GM23338 (cell line): ENCODE measurements around the gene SCFD2. TPM values are rescaled to one million over a fixed set of nuclear protein-coding genes. Genes with fewer than 3 reads are reported as not detected.

ENCODE experiments used
- ATAC-seq: fragments of 200-7000 bp; cut with Tn5 transposase; 3 replicates; pipeline ENCODE4 v1.9.1; 2020
- DNase-seq: peaks from one replicate; pipeline ENCODE4 v3.0.0-alpha.2; 2015; ENCODE audit warnings: low spot score
- H2AFZ ChIP-seq: fragments of 200-600 bp; sonication (generic); 2 replicates; pipeline ENCODE4 v1.8.0; 2016; ENCODE audit warnings: antibody characterized with exemption, mild to moderate bottlenecking, moderate library complexity
- H3F3A ChIP-seq: fragments of 200-600 bp; sonication (generic); replicated peaks from 2 replicates; pipeline ENCODE4 v1.8.0; 2017; ENCODE audit warnings: antibody characterized with exemption, mixed run types, low read depth
- H3K27ac ChIP-seq: fragments of 200-600 bp; sonication (generic); 2 replicates; pipeline ENCODE4 v1.6.1; 2016; ENCODE audit warnings: low read depth
- H3K27me3 ChIP-seq: fragments of 200-600 bp; sonication (generic); 2 replicates; pipeline ENCODE4 v1.8.0; 2016; ENCODE audit warnings: mild to moderate bottlenecking, mixed run types, moderate library complexity; ENCODE audit not compliant: insufficient read depth
- H3K36me3 ChIP-seq: fragments of 200-600 bp; sonication (generic); 2 replicates; pipeline ENCODE4 v1.8.0; 2016; ENCODE audit warnings: mild to moderate bottlenecking; ENCODE audit not compliant: insufficient read depth
- H3K4me1 ChIP-seq: fragments of 200-600 bp; sonication (generic); 2 replicates; pipeline ENCODE4 v1.8.0; 2016; ENCODE audit warnings: mild to moderate bottlenecking, moderate library complexity; ENCODE audit not compliant: insufficient read depth
- H3K4me2 ChIP-seq: fragments of 200-600 bp; sonication (generic); 2 replicates; pipeline ENCODE4 v1.7.1; 2017; ENCODE audit warnings: mixed run types
- H3K4me3 ChIP-seq: fragments of 200-600 bp; sonication (generic); 2 replicates; pipeline ENCODE4 v1.6.1; 2016; ENCODE audit warnings: mixed run types
- H3K79me2 ChIP-seq: fragments of 200-600 bp; sonication (generic); replicated peaks from 2 replicates; pipeline ENCODE4 v1.8.0; 2017; ENCODE audit warnings: mild to moderate bottlenecking; ENCODE audit not compliant: insufficient read depth
- H3K9me2 ChIP-seq: fragments of 200-600 bp; sonication (generic); 2 replicates; pipeline ENCODE4 v1.8.0; 2017; ENCODE audit not compliant: insufficient read depth
- H4K20me1 ChIP-seq: fragments of 200-600 bp; sonication (generic); replicated peaks from 2 replicates; pipeline ENCODE4 v1.8.0; 2017; ENCODE audit warnings: mild to moderate bottlenecking; ENCODE audit not compliant: insufficient read depth
- H3K27ac Mint-ChIP-seq: 2 replicates; pipeline ENCODE4 v1.8.0; 2020; ENCODE audit warnings: inconsistent platforms, mild to moderate bottlenecking, moderate library complexity, mixed read lengths
- H3K27me3 Mint-ChIP-seq: 3 replicates; pipeline ENCODE4 v1.8.0; 2022; ENCODE audit warnings: low read depth, mild to moderate bottlenecking, moderate library complexity, mixed read lengths, inconsistent platforms; ENCODE audit not compliant: insufficient read depth, poor library complexity
- H3K36me3 Mint-ChIP-seq: 3 replicates; pipeline ENCODE4 v1.8.0; 2021; ENCODE audit warnings: low read depth, mild to moderate bottlenecking, inconsistent platforms, moderate library complexity, mixed read lengths
- H3K4me1 Mint-ChIP-seq: 3 replicates; pipeline ENCODE4 v1.8.0; 2020; ENCODE audit warnings: mild to moderate bottlenecking, inconsistent platforms, mixed read lengths
- H3K4me3 Mint-ChIP-seq: 3 replicates; pipeline ENCODE4 v1.8.0; 2021; ENCODE audit warnings: moderate library complexity, mild to moderate bottlenecking, inconsistent platforms, mixed read lengths
- H3K9me3 Mint-ChIP-seq: 3 replicates; pipeline ENCODE4 v1.8.0; 2020; ENCODE audit warnings: moderate library complexity, mild to moderate bottlenecking, inconsistent platforms, mixed read lengths
- CTCF ChIP-seq, 2 experiments: fragments of 200-600 bp in 1 of 2; sonication (generic) in 1 of 2; conservative IDR thresholded peaks; 2 replicates each; pipeline versions ENCODE4 v1.5.1 to v1.6.1; 2016 to 2017; ENCODE audit warnings: antibody characterized with exemption in 2 of 2, low read depth in 2 of 2, mild to moderate bottlenecking in 2 of 2, moderate library complexity in 1 of 2
- EZH2phosphoT487 ChIP-seq: fragments of 200-600 bp; sonication (generic); IDR thresholded peaks from one replicate; pipeline ENCODE4 v1.8.1; 2018; ENCODE audit warnings: antibody characterized with exemption; ENCODE audit not compliant: unreplicated experiment
- NANOG ChIP-seq: IDR thresholded peaks from 2 replicates; pipeline ENCODE4 v1.6.1; 2016; ENCODE audit warnings: antibody characterized with exemption, borderline replicate concordance
- POLR2AphosphoS5 ChIP-seq: IDR thresholded peaks from 2 replicates; pipeline ENCODE4 v1.6.1; 2016; ENCODE audit warnings: antibody characterized with exemption, low read depth
- ZNF114 ChIP-seq: fragments of 250-450 bp; sonication (Bioruptor Pico); IDR thresholded peaks from 2 replicates; pipeline ENCODE4 v1.5.0; 2020; ENCODE audit warnings: mild to moderate bottlenecking, moderate library complexity
- ZNF331 ChIP-seq: fragments of 250-450 bp; sonication (Bioruptor Pico); IDR thresholded peaks from 2 replicates; pipeline ENCODE4 v1.5.0; 2020; ENCODE audit warnings: low read depth, mild to moderate bottlenecking, moderate library complexity
- polyA plus RNA-seq: library from polyadenylated mRNA; unstranded; fragments of >200 nt; fragmentation: Nextera tagmentation; extraction: Ambion mirVana; gene quantifications from 2 replicates; pipeline ENCODE4 v1.2.1, GENCODE V29; 2016
- total RNA-seq: library from RNA; depleted of rRNA; stranded (reverse); fragments of >200 nt; shearing (Covaris generic); gene quantifications from 2 replicates; pipeline ENCODE4 v1.2.3, GENCODE V29; 2014
- TF ChIP-seq, protein P1 (sequence below): fragments of 250-450 bp; sonication (Bioruptor Pico); IDR thresholded peaks from 2 replicates; pipeline ENCODE4 v1.5.0; 2020; ENCODE audit warnings: mild to moderate bottlenecking, moderate library complexity

SCFD2 gene
- total and polyA plus RNA-seq, 2 experiments from 2014 or later, result 5.7 to 17.5 TPM

- TF ChIP-seq, protein P1, sequence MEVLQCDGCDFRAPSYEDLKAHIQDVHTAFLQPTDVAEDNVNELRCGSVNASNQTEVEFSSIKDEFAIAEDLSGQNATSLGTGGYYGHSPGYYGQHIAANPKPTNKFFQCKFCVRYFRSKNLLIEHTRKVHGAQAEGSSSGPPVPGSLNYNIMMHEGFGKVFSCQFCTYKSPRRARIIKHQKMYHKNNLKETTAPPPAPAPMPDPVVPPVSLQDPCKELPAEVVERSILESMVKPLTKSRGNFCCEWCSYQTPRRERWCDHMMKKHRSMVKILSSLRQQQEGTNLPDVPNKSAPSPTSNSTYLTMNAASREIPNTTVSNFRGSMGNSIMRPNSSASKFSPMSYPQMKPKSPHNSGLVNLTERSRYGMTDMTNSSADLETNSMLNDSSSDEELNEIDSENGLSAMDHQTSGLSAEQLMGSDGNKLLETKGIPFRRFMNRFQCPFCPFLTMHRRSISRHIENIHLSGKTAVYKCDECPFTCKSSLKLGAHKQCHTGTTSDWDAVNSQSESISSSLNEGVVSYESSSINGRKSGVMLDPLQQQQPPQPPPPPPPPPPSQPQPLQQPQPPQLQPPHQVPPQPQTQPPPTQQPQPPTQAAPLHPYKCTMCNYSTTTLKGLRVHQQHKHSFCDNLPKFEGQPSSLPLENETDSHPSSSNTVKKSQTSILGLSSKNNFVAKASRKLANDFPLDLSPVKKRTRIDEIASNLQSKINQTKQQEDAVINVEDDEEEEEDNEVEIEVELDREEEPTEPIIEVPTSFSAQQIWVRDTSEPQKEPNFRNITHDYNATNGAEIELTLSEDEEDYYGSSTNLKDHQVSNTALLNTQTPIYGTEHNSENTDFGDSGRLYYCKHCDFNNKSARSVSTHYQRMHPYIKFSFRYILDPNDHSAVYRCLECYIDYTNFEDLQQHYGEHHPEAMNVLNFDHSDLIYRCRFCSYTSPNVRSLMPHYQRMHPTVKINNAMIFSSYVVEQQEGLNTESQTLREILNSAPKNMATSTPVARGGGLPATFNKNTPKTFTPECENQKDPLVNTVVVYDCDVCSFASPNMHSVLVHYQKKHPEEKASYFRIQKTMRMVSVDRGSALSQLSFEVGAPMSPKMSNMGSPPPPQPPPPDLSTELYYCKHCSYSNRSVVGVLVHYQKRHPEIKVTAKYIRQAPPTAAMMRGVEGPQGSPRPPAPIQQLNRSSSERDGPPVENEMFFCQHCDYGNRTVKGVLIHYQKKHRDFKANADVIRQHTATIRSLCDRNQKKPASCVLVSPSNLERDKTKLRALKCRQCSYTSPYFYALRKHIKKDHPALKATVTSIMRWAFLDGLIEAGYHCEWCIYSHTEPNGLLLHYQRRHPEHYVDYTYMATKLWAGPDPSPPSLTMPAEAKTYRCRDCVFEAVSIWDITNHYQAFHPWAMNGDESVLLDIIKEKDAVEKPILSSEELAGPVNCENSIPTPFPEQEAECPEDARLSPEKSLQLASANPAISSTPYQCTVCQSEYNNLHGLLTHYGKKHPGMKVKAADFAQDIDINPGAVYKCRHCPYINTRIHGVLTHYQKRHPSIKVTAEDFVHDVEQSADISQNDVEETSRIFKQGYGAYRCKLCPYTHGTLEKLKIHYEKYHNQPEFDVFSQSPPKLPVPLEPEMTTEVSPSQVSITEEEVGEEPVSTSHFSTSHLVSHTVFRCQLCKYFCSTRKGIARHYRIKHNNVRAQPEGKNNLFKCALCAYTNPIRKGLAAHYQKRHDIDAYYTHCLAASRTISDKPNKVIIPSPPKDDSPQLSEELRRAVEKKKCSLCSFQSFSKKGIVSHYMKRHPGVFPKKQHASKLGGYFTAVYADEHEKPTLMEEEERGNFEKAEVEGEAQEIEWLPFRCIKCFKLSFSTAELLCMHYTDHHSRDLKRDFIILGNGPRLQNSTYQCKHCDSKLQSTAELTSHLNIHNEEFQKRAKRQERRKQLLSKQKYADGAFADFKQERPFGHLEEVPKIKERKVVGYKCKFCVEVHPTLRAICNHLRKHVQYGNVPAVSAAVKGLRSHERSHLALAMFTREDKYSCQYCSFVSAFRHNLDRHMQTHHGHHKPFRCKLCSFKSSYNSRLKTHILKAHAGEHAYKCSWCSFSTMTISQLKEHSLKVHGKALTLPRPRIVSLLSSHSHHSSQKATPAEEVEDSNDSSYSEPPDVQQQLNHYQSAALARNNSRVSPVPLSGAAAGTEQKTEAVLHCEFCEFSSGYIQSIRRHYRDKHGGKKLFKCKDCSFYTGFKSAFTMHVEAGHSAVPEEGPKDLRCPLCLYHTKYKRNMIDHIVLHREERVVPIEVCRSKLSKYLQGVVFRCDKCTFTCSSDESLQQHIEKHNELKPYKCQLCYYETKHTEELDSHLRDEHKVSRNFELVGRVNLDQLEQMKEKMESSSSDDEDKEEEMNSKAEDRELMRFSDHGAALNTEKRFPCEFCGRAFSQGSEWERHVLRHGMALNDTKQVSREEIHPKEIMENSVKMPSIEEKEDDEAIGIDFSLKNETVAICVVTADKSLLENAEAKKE (CRISPR knock-in tag), result no peak
- no peak for TF ChIP-seq ZNF331
Measured at GRCh38 chr4:52919461-52919860, 446.4 kb downstream of the SCFD2 start (continued).

GRCh38 chr4:52917817-52918216 is 448.0 kb downstream of the SCFD2 start:
- no peak for ATAC-seq
- H3K4me2 ChIP-seq, result no peak overlapping the region
- no peaks in the 10 kb centered on the region for H3F3A ChIP-seq
- 0 out of 2 replicates have a peak, but pooled peaks cover 4% of the 10 kb centered on the region for H3K4me1 ChIP-seq
- Mint-ChIP-seq H3K4me3 (no peak overlapping the region), H3K36me3 (no peaks in the 10 kb centered on the region), H3K4me1 (peaks cover 14% of the 10 kb centered on the region), H3K27ac (no peak overlapping the region), H3K9me3 (no peaks in the 10 kb centered on the region), H3K27me3 (no peaks in the 10 kb centered on the region)
- no peaks in the 10 kb centered on the region for H3K79me2 ChIP-seq
- no peaks in the 10 kb centered on the region for H3K27me3 ChIP-seq
- peaks cover 8% of the 10 kb centered on the region; the same call in 1 of the 2 replicates for H3K9me2 ChIP-seq
- H3K4me3 ChIP-seq, result no peak overlapping the region
- H3K27ac ChIP-seq, result no peak overlapping the region
- H4K20me1 ChIP-seq, result no peaks in the 10 kb centered on the region
- no peak for DNase-seq
- H3K36me3 ChIP-seq, result no peaks in the 10 kb centered on the region
- H2AFZ ChIP-seq, result no peak overlapping the region
- TF ChIP-seq, protein P1 (CRISPR knock-in tag), result no peak
- TF ChIP-seq NANOG (no peak), EZH2phosphoT487 (no peak), POLR2AphosphoS5 (no peak), ZNF331 (no peak), ZNF114 (CRISPR knock-in tag) (no peak), CTCF (conservative IDR thresholded peaks at IDR 0.05; ENCODE audit: low read depth in 2 of 2) (no peak)
